H9 (cell line): ENCODE results near the gene TXNDC11. TPM values are rescaled to one million over a fixed set of nuclear protein-coding genes. Genes with fewer than 3 reads are reported as not detected.

Experiments
- DNase-seq: peaks from one replicate; pipeline ENCODE4 v3.0.0-alpha.2; 2017
- H2AFZ ChIP-seq: one replicate; pipeline ENCODE4 v1.6.1; 2013; ENCODE audit warnings: mild to moderate bottlenecking, low read length, control low read depth, moderate library complexity
- H2AK5ac ChIP-seq: 2 replicates; pipeline ENCODE4 v1.6.1; 2013; ENCODE audit warnings: low read length, control low read depth, mixed read lengths; ENCODE audit not compliant: insufficient read length
- H2BK120ac ChIP-seq: one replicate; pipeline ENCODE4 v1.6.1; 2013; ENCODE audit warnings: low read depth, mild to moderate bottlenecking, low read length, control low read depth, inconsistent platforms; ENCODE audit not compliant: poor library complexity, severe bottlenecking
- H2BK12ac ChIP-seq: 2 replicates; pipeline ENCODE4 v1.6.1; 2013; ENCODE audit warnings: low read length, control low read depth, mixed read lengths, low read depth; ENCODE audit not compliant: insufficient read length
- H2BK15ac ChIP-seq: 2 replicates; pipeline ENCODE4 v1.6.1; 2013; ENCODE audit warnings: low read depth, low read length, control low read depth
- H2BK20ac ChIP-seq: one replicate; pipeline ENCODE4 v1.6.1; 2013; ENCODE audit warnings: low read depth, mild to moderate bottlenecking, low read length, control low read depth, inconsistent platforms; ENCODE audit not compliant: poor library complexity, severe bottlenecking
- H2BK5ac ChIP-seq: 2 replicates; pipeline ENCODE4 v1.6.1; 2013; ENCODE audit warnings: low read length, control low read depth, mixed read lengths; ENCODE audit not compliant: insufficient read length
- H3K14ac ChIP-seq: 2 replicates; pipeline ENCODE4 v1.6.1; 2013; ENCODE audit warnings: low read length, control low read depth; ENCODE audit not compliant: insufficient read depth
- H3K18ac ChIP-seq: 2 replicates; pipeline ENCODE4 v1.6.1; 2013; ENCODE audit warnings: low read depth, mild to moderate bottlenecking, mixed read lengths, low read length, control low read depth; ENCODE audit not compliant: insufficient read length
- H3K23ac ChIP-seq: 2 replicates; pipeline ENCODE4 v1.6.1; 2013; ENCODE audit warnings: low read length, control low read depth, mixed read lengths, low read depth; ENCODE audit not compliant: insufficient read length
- H3K23me2 ChIP-seq: 2 replicates; pipeline ENCODE4 v1.6.1; 2013; ENCODE audit warnings: low read depth, mild to moderate bottlenecking, mixed read lengths, low read length, control low read depth; ENCODE audit not compliant: insufficient read length, poor library complexity, severe bottlenecking
- H3K27ac ChIP-seq: 2 replicates; pipeline ENCODE4 v1.5.1; 2013; ENCODE audit warnings: low read length, control low read depth, mixed read lengths, low read depth; ENCODE audit not compliant: insufficient read length
- H3K27me3 ChIP-seq: 2 replicates; pipeline ENCODE4 v1.6.1; 2013; ENCODE audit warnings: low read length, control low read depth, inconsistent platforms; ENCODE audit not compliant: insufficient read depth
- H3K4ac ChIP-seq: 2 replicates; pipeline ENCODE4 v1.6.1; 2013; ENCODE audit warnings: low read depth, mild to moderate bottlenecking, control low read depth, inconsistent platforms, low read length, moderate library complexity
- H3K4me1 ChIP-seq: 2 replicates; pipeline ENCODE4 v1.6.1; 2013; ENCODE audit warnings: low read length, control low read depth, inconsistent platforms; ENCODE audit not compliant: insufficient read depth
- H3K4me2 ChIP-seq: 2 replicates; pipeline ENCODE4 v1.6.1; 2013; ENCODE audit warnings: low read length, control low read depth, mixed read lengths; ENCODE audit not compliant: insufficient read length, insufficient read depth
- H3K56ac ChIP-seq: 2 replicates; pipeline ENCODE4 v1.6.1; 2013; ENCODE audit warnings: low read depth, mild to moderate bottlenecking, mixed read lengths, low read length, control low read depth; ENCODE audit not compliant: insufficient read length
- H3K79me1 ChIP-seq: 2 replicates; pipeline ENCODE4 v1.6.1; 2013; ENCODE audit warnings: low read depth, mild to moderate bottlenecking, moderate library complexity, low read length, control low read depth, inconsistent platforms; ENCODE audit not compliant: insufficient read depth, poor library complexity, severe bottlenecking
- H3K79me2 ChIP-seq: 2 replicates; pipeline ENCODE4 v1.6.1; 2013; ENCODE audit warnings: low read length, control low read depth, inconsistent platforms; ENCODE audit not compliant: insufficient read depth
- H3K9ac ChIP-seq: 2 replicates; pipeline ENCODE4 v1.6.1; 2013; ENCODE audit warnings: low read length, control low read depth, mixed read lengths; ENCODE audit not compliant: insufficient read length; ENCODE audit errors: extremely low read depth
- H3K9me3 ChIP-seq: one replicate; pipeline ENCODE4 v1.6.1; 2013; ENCODE audit warnings: low read depth, low read length, inconsistent platforms; ENCODE audit not compliant: control insufficient read depth
- H3T11ph ChIP-seq: one replicate; pipeline ENCODE4 v1.6.1; 2013; ENCODE audit warnings: mild to moderate bottlenecking, low read length, control low read depth, inconsistent platforms
- H4K20me1 ChIP-seq: one replicate; pipeline ENCODE4 v1.6.1; 2013; ENCODE audit not compliant: control insufficient read depth, insufficient read length, insufficient read depth
- H4K5ac ChIP-seq: 2 replicates; pipeline ENCODE4 v1.6.1; 2013; ENCODE audit warnings: low read depth, mild to moderate bottlenecking, mixed read lengths, low read length, control low read depth; ENCODE audit not compliant: insufficient read length
- H4K8ac ChIP-seq: replicated peaks from 2 replicates; pipeline ENCODE4 v1.6.1; 2013; ENCODE audit warnings: low read length, control low read depth, mixed read lengths, low read depth; ENCODE audit not compliant: insufficient read length
- H4K91ac ChIP-seq: 2 replicates; pipeline ENCODE4 v1.6.1; 2013; ENCODE audit warnings: low read depth, mild to moderate bottlenecking, moderate library complexity, mixed read lengths, low read length, control low read depth; ENCODE audit not compliant: insufficient read length
- H3K27ac Mint-ChIP-seq, 3 experiments: 2 replicates in 2 of 3; 3 replicates in 1 of 3; pipeline ENCODE4 v1.8.0; 2020 to 2021; ENCODE audit warnings: mixed read lengths in 3 of 3, mild to moderate bottlenecking in 1 of 3, moderate library complexity in 1 of 3
- H3K27me3 Mint-ChIP-seq: 2 replicates; pipeline ENCODE4 v1.8.0; 2021; ENCODE audit warnings: low read depth, mild to moderate bottlenecking, moderate library complexity, mixed read lengths
- H3K36me3 Mint-ChIP-seq, 3 experiments: 2 replicates in 2 of 3; 3 replicates in 1 of 3; pipeline ENCODE4 v1.8.0; 2020 to 2021; ENCODE audit warnings: low read depth in 3 of 3, mixed read lengths in 3 of 3; ENCODE audit not compliant: insufficient read depth in 1 of 3
- H3K4me1 Mint-ChIP-seq, 2 experiments: 2 replicates each; pipeline ENCODE4 v1.8.0; 2020; ENCODE audit warnings: mixed read lengths in 2 of 2
- H3K4me3 Mint-ChIP-seq, 2 experiments: 2 replicates in 1 of 2; 3 replicates in 1 of 2; pipeline ENCODE4 v1.8.0; 2020 to 2021; ENCODE audit warnings: mild to moderate bottlenecking in 2 of 2, mixed read lengths in 2 of 2, moderate library complexity in 1 of 2
- H3K9me3 Mint-ChIP-seq, 2 experiments: 2 replicates in 1 of 2; 3 replicates in 1 of 2; pipeline ENCODE4 v1.8.0; 2020; ENCODE audit warnings: mild to moderate bottlenecking in 2 of 2, mixed read lengths in 2 of 2, moderate library complexity in 1 of 2
- WGBS: extraction: QIAGEN DNeasy Blood & Tissue Kit; methylation state at CpG from one replicate; pipeline ENCODE4 v1.1.7; 2013; ENCODE audit warnings: missing lambda C conversion rate, low lambda C conversion rate, mixed read lengths; ENCODE audit not compliant: insufficient read length; ENCODE audit errors: extremely low coverage; 5-methylcytosine and 5-hydroxymethylcytosine counted together
- total RNA-seq: library from RNA; stranded (reverse); gene quantifications from 2 replicates; pipeline ENCODE4 v1.2.1, GENCODE V29; 2021
- TF ChIP-seq, protein P1 (sequence below): fragments of 200-600 bp; sonication (generic); conservative IDR thresholded peaks from 3 replicates; pipeline ENCODE4 v1.8.0; 2021; ENCODE audit warnings: antibody characterized with exemption, mild to moderate bottlenecking

The TXNDC11 gene
- total RNA-seq, 1 experiment from 2014 or later: 12.2 TPM

GRCh38 chr16:11658896-11659708 is 83.6 kb downstream of the TXNDC11 start:
- H4K8ac ChIP-seq: no peak overlapping the region
- H3K4me2 ChIP-seq: no peak overlapping the region
- H3K27ac ChIP-seq: no peak overlapping the region
- H3K14ac ChIP-seq: peak overlapping the region; percentile 55; the same call in 1 of the 2 replicates
- TF ChIP-seq, protein P1, sequence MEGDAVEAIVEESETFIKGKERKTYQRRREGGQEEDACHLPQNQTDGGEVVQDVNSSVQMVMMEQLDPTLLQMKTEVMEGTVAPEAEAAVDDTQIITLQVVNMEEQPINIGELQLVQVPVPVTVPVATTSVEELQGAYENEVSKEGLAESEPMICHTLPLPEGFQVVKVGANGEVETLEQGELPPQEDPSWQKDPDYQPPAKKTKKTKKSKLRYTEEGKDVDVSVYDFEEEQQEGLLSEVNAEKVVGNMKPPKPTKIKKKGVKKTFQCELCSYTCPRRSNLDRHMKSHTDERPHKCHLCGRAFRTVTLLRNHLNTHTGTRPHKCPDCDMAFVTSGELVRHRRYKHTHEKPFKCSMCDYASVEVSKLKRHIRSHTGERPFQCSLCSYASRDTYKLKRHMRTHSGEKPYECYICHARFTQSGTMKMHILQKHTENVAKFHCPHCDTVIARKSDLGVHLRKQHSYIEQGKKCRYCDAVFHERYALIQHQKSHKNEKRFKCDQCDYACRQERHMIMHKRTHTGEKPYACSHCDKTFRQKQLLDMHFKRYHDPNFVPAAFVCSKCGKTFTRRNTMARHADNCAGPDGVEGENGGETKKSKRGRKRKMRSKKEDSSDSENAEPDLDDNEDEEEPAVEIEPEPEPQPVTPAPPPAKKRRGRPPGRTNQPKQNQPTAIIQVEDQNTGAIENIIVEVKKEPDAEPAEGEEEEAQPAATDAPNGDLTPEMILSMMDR: no peak
- no peak overlapping the region for H2BK120ac ChIP-seq
- no peak overlapping the region for H2AK5ac ChIP-seq
- H3K23me2 ChIP-seq: no peaks in the 10 kb centered on the region
- Mint-ChIP-seq H3K4me3 (no peak overlapping the region), H3K9me3 (no peaks in the 10 kb centered on the region; a peak in 1 of 5 replicates), H3K27me3 (peaks cover 1% of the 10 kb centered on the region; the same call in 1 of the 2 replicates), H3K36me3 (no peaks in the 10 kb centered on the region), H3K4me1 (peaks cover 6 to 9% of the 10 kb centered on the region in 2 experiments), H3K27ac (peak overlapping the region in 2 of 3 experiments; percentile 65 to 72; a peak in 4 of 7 replicates)
- H4K20me1 ChIP-seq: no peaks in the 10 kb centered on the region
- no peak overlapping the region for H2BK12ac ChIP-seq
- no peak overlapping the region for H2AFZ ChIP-seq
- no peak overlapping the region for H3K23ac ChIP-seq
- no peak overlapping the region for H2BK5ac ChIP-seq
- no peaks in the 10 kb centered on the region for H3K79me1 ChIP-seq
- H3K18ac ChIP-seq: peak overlapping the region; percentile 50
- no peak overlapping the region for H4K5ac ChIP-seq
- no peak overlapping the region for H3K56ac ChIP-seq
- peaks cover 2% of the 10 kb centered on the region; the same call in 1 of the 2 replicates for H3K4me1 ChIP-seq
- H2BK15ac ChIP-seq: no peak overlapping the region
- no peaks in the 10 kb centered on the region for H3K27me3 ChIP-seq
- H3K4ac ChIP-seq: no peak overlapping the region
- H3K79me2 ChIP-seq: no peaks in the 10 kb centered on the region
- no peak overlapping the region for H4K91ac ChIP-seq
- peak; percentile 51 for DNase-seq
- no peak overlapping the region for H2BK20ac ChIP-seq
- WGBS: no CpG with 5 or more reads among the region's 19 CpGs
- H3K9me3 ChIP-seq: no peaks in the 10 kb centered on the region
- H3K9ac ChIP-seq: no peak overlapping the region
- no peak overlapping the region for H3T11ph ChIP-seq
